ENCODE results near the gene PLCG2.

PLCG2 gene

GRCh38 chr16:81778861-81779535 is at the start of gene PLCG2:
Gene PLCG2, plus strand, starts transcription at chr16:81779291. Its CDS starts 6,699 bp downstream, at chr16:81785990.
- peak; percentile 82 for ATAC-seq
- TF ChIP-seq CSDC2 (CRISPR knock-in tag; IDR thresholded peaks at IDR 0.05) (no peak), ZFP30 (CRISPR knock-in tag; IDR thresholded peaks at IDR 0.05) (no peak), TSHZ2 (CRISPR knock-in tag; IDR thresholded peaks at IDR 0.05) (no peak)

- no peak for ATAC-seq
- TF ChIP-seq PATZ1 (CRISPR knock-in tag; IDR thresholded peaks at IDR 0.05; ENCODE audit: borderline replicate concordance), result no peak
- no peak for TF ChIP-seq ZNF565 (CRISPR knock-in tag; conservative IDR thresholded peaks at IDR 0.05; ENCODE audit: low read depth)
- TF ChIP-seq CSDC2 (CRISPR knock-in tag; IDR thresholded peaks at IDR 0.05), result no peak
- TF ChIP-seq ARNTL (CRISPR knock-in tag; IDR thresholded peaks at IDR 0.05; ENCODE audit: borderline replicate concordance, low read depth), result no peak
- no peak for TF ChIP-seq ESRRG (CRISPR knock-in tag; IDR thresholded peaks at IDR 0.05)
- no peak for TF ChIP-seq ZNF8 (CRISPR knock-in tag; IDR thresholded peaks at IDR 0.05)
- no peak for TF ChIP-seq GLIS3 (CRISPR knock-in tag; IDR thresholded peaks at IDR 0.05)
- no peak for TF ChIP-seq SNAI2 (CRISPR knock-in tag; IDR thresholded peaks at IDR 0.05)
- TF ChIP-seq PPARA (CRISPR knock-in tag; IDR thresholded peaks at IDR 0.05; ENCODE audit: borderline replicate concordance), result no peak
- TF ChIP-seq ZFP30 (CRISPR knock-in tag; IDR thresholded peaks at IDR 0.05), result no peak
- no peak for TF ChIP-seq ZC3H10 (CRISPR knock-in tag; IDR thresholded peaks at IDR 0.05)
- TF ChIP-seq TSHZ2 (CRISPR knock-in tag; IDR thresholded peaks at IDR 0.05), result no peak
- TF ChIP-seq TCF4 (CRISPR knock-in tag; IDR thresholded peaks at IDR 0.05; ENCODE audit: borderline replicate concordance), result no peak
- no peak for TF ChIP-seq BACH2 (CRISPR knock-in tag; IDR thresholded peaks at IDR 0.05; ENCODE audit: borderline replicate concordance)
- TF ChIP-seq, protein P1, sequence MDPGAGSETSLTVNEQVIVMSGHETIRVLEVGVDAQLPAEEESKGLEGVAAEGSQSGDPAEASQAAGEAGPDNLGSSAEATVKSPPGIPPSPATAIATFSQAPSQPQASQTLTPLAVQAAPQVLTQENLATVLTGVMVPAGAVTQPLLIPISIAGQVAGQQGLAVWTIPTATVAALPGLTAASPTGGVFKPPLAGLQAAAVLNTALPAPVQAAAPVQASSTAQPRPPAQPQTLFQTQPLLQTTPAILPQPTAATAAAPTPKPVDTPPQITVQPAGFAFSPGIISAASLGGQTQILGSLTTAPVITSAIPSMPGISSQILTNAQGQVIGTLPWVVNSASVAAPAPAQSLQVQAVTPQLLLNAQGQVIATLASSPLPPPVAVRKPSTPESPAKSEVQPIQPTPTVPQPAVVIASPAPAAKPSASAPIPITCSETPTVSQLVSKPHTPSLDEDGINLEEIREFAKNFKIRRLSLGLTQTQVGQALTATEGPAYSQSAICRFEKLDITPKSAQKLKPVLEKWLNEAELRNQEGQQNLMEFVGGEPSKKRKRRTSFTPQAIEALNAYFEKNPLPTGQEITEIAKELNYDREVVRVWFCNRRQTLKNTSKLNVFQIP (CRISPR knock-in tag; IDR thresholded peaks at IDR 0.05; ENCODE audit: borderline replicate concordance, low read depth), result no peak
- TF ChIP-seq ZFP3 (CRISPR knock-in tag; IDR thresholded peaks at IDR 0.05), result no peak
- no peak for TF ChIP-seq ZNF70 (CRISPR knock-in tag; IDR thresholded peaks at IDR 0.05)
These were observed 49.6 kb upstream of the PLCG2 start for GRCh38 chr16:81729451-81729850.

- TF ChIP-seq ZNF70 (CRISPR knock-in tag; IDR thresholded peaks at IDR 0.05) (peak; percentile 28; the same call in 1 of the 2 replicates), ZNF565 (CRISPR knock-in tag; conservative IDR thresholded peaks at IDR 0.05; ENCODE audit: low read depth) (no peak)
- peak; percentile 94 for ATAC-seq
These were observed 48.7 kb upstream of the PLCG2 start for GRCh38 chr16:81730090-81731051.
